Measurements from ENCODE around the gene MAGI1.

The MAGI1 gene

DNA sequence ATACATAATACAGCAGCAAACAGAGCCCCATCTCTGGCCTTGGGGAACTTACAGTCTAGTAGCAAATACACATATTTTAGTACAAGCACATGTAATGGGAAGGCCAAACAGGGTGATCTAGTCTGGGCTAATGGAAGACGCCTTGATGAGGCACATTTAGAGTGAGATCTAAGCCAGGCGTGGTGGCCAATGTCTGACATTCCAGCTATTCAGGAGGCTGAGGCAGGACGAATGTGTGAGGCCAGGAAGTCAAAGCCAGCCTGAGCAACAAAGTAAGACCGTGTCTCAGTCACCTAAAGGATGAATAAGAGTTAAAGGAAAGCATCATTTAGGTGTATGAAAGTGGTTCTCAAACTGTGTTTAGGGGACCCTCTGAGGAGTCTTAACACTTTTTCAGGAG is 291.9 kb downstream of the MAGI1 start:
- WGBS (ENCODE audit: extremely low coverage, insufficient coverage, low lambda C conversion rate) = no CpG with 5 or more reads among the region's 4 CpGs
- no peaks in the 10 kb centered on the region for H3K36me3 ChIP-seq (ENCODE audit: control insufficient read depth, insufficient read depth, low read length)
- H3K18ac ChIP-seq (ENCODE audit: low read length) = no peak overlapping the region
- peak; percentile 36 for DNase-seq
- no peak overlapping the region for H3K23ac ChIP-seq (ENCODE audit: low read length)
- no peak overlapping the region for H2BK15ac ChIP-seq (replicated peaks; ENCODE audit: low read depth)
- peaks cover 10% of the 10 kb centered on the region for H3K79me1 ChIP-seq (ENCODE audit: low read length)
- H3K79me2 ChIP-seq (ENCODE audit: control insufficient read depth, insufficient read depth, low read length) = no peaks in the 10 kb centered on the region
- H3K4me3 ChIP-seq (ENCODE audit: low read length) = no peak overlapping the region
- no peak overlapping the region for H3K9ac ChIP-seq (ENCODE audit: low read length)
- no peak overlapping the region for H2BK120ac ChIP-seq (ENCODE audit: low read depth, low read length)
- no peak overlapping the region for H4K5ac ChIP-seq (ENCODE audit: low read length)
- no peak overlapping the region for H3K56ac ChIP-seq (ENCODE audit: low read length)
- H4K8ac ChIP-seq (ENCODE audit: low read depth, low read length) = no peak overlapping the region
- H2BK5ac ChIP-seq (ENCODE audit: low read length) = no peak overlapping the region
- H3K27ac ChIP-seq (ENCODE audit: low read depth, low read length) = no peak overlapping the region
- H3K4ac ChIP-seq (ENCODE audit: low read depth, low read length) = no peak overlapping the region
- no peaks in the 10 kb centered on the region for H3K27me3 ChIP-seq (ENCODE audit: insufficient read depth, low read length, poor library complexity)
- peaks cover 2% of the 10 kb centered on the region for H3K4me1 ChIP-seq (ENCODE audit: control insufficient read depth, low read depth, low read length)
- H2AK5ac ChIP-seq (ENCODE audit: low read length) = no peak overlapping the region
- H3K4me2 ChIP-seq (ENCODE audit: low read length) = no peak overlapping the region

DNA sequence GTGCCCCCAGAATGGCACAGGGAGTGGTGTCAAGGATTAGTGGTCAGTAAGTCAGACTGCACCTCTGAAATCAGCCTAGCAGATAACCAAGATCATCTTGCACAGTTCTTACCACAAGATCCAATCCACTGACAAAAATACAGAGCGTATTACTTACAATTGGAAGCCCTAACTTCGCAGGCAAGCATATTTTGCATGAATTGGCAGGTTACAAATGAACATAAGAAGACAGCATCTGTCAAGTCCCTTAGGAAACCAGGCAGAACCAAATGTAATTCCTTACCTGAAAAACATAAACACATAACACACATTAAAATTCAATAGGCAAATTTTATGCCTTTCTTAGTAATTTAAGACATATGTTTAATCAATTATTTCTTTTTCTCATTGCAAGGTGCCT is 293.4 kb downstream of the MAGI1 start:
- Histone ChIP-seq H3K4me3 (ENCODE audit: low read length) (no peak overlapping the region), H2AK5ac (ENCODE audit: low read length) (no peak overlapping the region), H4K8ac (ENCODE audit: low read depth, low read length) (no peak overlapping the region), H2BK15ac (replicated peaks; ENCODE audit: low read depth) (no peak overlapping the region), H3K79me1 (ENCODE audit: low read length) (peaks cover 8% of the 10 kb centered on the region), H2BK5ac (ENCODE audit: low read length) (no peak overlapping the region), H3K23ac (ENCODE audit: low read length) (no peak overlapping the region), H3K9ac (ENCODE audit: low read length) (no peak overlapping the region), H3K36me3 (ENCODE audit: control insufficient read depth, insufficient read depth, low read length) (no peaks in the 10 kb centered on the region), H4K5ac (ENCODE audit: low read length) (no peak overlapping the region), H3K4ac (ENCODE audit: low read depth, low read length) (no peak overlapping the region), H3K4me1 (ENCODE audit: control insufficient read depth, low read depth, low read length) (peaks cover 2% of the 10 kb centered on the region), H3K79me2 (ENCODE audit: control insufficient read depth, insufficient read depth, low read length) (no peaks in the 10 kb centered on the region), H3K18ac (ENCODE audit: low read length) (no peak overlapping the region), H3K56ac (ENCODE audit: low read length) (no peak overlapping the region), H3K27ac (ENCODE audit: low read depth, low read length) (no peak overlapping the region), H2BK120ac (ENCODE audit: low read depth, low read length) (no peak overlapping the region), H3K27me3 (ENCODE audit: insufficient read depth, low read length, poor library complexity) (no peaks in the 10 kb centered on the region), H3K4me2 (ENCODE audit: low read length) (no peak overlapping the region)
- no peak for DNase-seq
- no CpG with 5 or more reads among the region's 2 CpGs for WGBS (ENCODE audit: extremely low coverage, insufficient coverage, low lambda C conversion rate)

DNA sequence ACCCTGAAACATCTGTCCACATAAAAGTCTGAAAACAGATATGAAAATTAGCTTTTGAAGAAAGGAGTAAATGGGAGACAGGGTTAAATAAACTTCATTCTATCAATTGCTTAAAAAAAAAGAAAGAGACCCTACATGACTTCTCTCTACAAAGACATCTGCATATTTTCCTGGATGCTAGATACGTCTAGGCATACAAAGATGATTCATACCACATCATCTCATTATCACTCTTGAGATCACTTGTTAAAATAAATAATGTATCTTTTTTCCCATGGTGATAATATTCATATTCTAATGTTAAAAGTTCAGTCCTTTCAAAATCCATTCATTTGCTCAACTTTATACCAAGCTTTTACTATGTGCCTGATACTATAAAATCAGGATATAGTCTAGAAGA is 295.8 kb downstream of the MAGI1 start:
- Histone ChIP-seq H2AK5ac (ENCODE audit: low read length) (no peak overlapping the region), H2BK5ac (ENCODE audit: low read length) (no peak overlapping the region), H3K79me1 (ENCODE audit: low read length) (no peaks in the 10 kb centered on the region), H4K8ac (ENCODE audit: low read depth, low read length) (no peak overlapping the region), H2BK120ac (ENCODE audit: low read depth, low read length) (no peak overlapping the region), H3K23ac (ENCODE audit: low read length) (no peak overlapping the region), H2BK15ac (replicated peaks; ENCODE audit: low read depth) (no peak overlapping the region), H3K27ac (ENCODE audit: low read depth, low read length) (no peak overlapping the region), H3K56ac (ENCODE audit: low read length) (no peak overlapping the region), H3K4me3 (ENCODE audit: low read length) (no peak overlapping the region), H3K18ac (ENCODE audit: low read length) (no peak overlapping the region), H4K5ac (ENCODE audit: low read length) (no peak overlapping the region), H3K4ac (ENCODE audit: low read depth, low read length) (no peak overlapping the region), H3K4me2 (ENCODE audit: low read length) (no peak overlapping the region), H3K79me2 (ENCODE audit: control insufficient read depth, insufficient read depth, low read length) (no peaks in the 10 kb centered on the region), H3K9ac (ENCODE audit: low read length) (no peak overlapping the region), H3K4me1 (ENCODE audit: control insufficient read depth, low read depth, low read length) (peaks cover 3% of the 10 kb centered on the region), H3K27me3 (ENCODE audit: insufficient read depth, low read length, poor library complexity) (no peaks in the 10 kb centered on the region), H3K36me3 (ENCODE audit: control insufficient read depth, insufficient read depth, low read length) (no peaks in the 10 kb centered on the region)
- WGBS (ENCODE audit: extremely low coverage, insufficient coverage, low lambda C conversion rate) = no CpG with 5 or more reads among the region's 1 CpG
- DNase-seq = no peak

DNA sequence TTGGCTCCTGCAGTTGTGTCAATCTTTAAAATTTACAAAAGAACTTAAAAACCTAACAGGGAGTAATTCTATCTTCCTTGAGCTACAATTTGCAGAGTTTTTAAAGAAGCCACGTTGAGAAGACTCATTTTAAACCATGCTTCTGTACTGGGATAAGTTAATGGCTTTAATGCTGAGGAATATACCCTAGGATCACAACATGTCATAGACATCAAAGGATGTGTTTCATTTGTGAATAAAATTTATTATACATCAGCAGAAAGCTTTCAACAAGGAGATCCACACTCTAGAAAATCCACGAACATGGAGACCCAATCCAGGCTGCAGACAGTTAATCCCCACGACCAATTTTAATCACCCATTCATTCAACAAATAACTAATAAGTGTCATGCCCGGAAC is 297.2 kb downstream of the MAGI1 start:
- Histone ChIP-seq H3K27ac (ENCODE audit: low read depth, low read length) (no peak overlapping the region), H3K79me1 (ENCODE audit: low read length) (no peaks in the 10 kb centered on the region), H3K36me3 (ENCODE audit: control insufficient read depth, insufficient read depth, low read length) (no peaks in the 10 kb centered on the region), H3K23ac (ENCODE audit: low read length) (no peak overlapping the region), H4K5ac (ENCODE audit: low read length) (no peak overlapping the region), H3K9ac (ENCODE audit: low read length) (no peak overlapping the region), H2AK5ac (ENCODE audit: low read length) (no peak overlapping the region), H2BK120ac (ENCODE audit: low read depth, low read length) (no peak overlapping the region), H3K4me3 (ENCODE audit: low read length) (no peak overlapping the region), H2BK15ac (replicated peaks; ENCODE audit: low read depth) (no peak overlapping the region), H3K18ac (ENCODE audit: low read length) (no peak overlapping the region), H4K8ac (ENCODE audit: low read depth, low read length) (no peak overlapping the region), H3K27me3 (ENCODE audit: insufficient read depth, low read length, poor library complexity) (no peaks in the 10 kb centered on the region), H3K4me1 (ENCODE audit: control insufficient read depth, low read depth, low read length) (peaks cover 3% of the 10 kb centered on the region), H2BK5ac (ENCODE audit: low read length) (no peak overlapping the region), H3K79me2 (ENCODE audit: control insufficient read depth, insufficient read depth, low read length) (no peaks in the 10 kb centered on the region), H3K4me2 (ENCODE audit: low read length) (no peak overlapping the region), H3K4ac (ENCODE audit: low read depth, low read length) (no peak overlapping the region), H3K56ac (ENCODE audit: low read length) (no peak overlapping the region)
- WGBS (ENCODE audit: extremely low coverage, insufficient coverage, low lambda C conversion rate) = no CpG with 5 or more reads among the region's 4 CpGs
- DNase-seq = no peak

DNA sequence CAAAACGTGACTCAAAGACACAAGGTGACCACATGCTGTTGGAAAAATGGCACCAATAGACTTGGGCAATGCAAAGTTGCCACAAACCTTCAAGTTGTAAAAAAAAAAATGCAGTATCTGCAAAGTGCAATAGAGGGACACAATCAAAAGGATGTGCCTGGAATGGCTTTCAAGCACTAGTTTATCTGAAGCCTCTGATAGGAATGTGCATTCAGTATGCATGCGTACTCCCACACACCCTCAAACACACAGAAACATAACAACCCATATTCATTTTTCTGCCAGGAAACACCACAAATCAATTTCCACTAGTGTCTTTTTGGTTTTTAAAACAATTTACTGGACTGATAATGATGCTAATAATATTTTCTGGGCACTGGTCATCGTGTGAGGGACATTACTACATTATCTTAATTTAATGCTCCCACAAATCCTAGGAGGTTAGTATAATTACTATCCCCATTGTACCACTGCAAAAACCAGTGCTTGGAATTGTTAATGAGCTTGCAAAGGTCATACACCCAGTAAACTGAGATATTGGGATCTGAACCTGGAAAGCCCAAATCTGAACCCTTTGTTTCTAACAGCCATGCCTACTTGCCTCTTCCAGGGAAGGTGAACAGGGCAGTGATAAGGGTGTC is 298.7 kb downstream of the MAGI1 start:
- Histone ChIP-seq H3K79me2 (ENCODE audit: control insufficient read depth, insufficient read depth, low read length) (no peaks in the 10 kb centered on the region), H3K56ac (ENCODE audit: low read length) (no peak overlapping the region), H2BK5ac (ENCODE audit: low read length) (no peak overlapping the region), H3K4ac (ENCODE audit: low read depth, low read length) (no peak overlapping the region), H2BK120ac (ENCODE audit: low read depth, low read length) (no peak overlapping the region), H3K79me1 (ENCODE audit: low read length) (no peaks in the 10 kb centered on the region), H2BK15ac (replicated peaks; ENCODE audit: low read depth) (no peak overlapping the region), H3K23ac (ENCODE audit: low read length) (no peak overlapping the region), H3K4me3 (ENCODE audit: low read length) (no peak overlapping the region), H4K5ac (ENCODE audit: low read length) (no peak overlapping the region), H3K4me1 (ENCODE audit: control insufficient read depth, low read depth, low read length) (peaks cover 3% of the 10 kb centered on the region), H3K18ac (ENCODE audit: low read length) (no peak overlapping the region), H2AK5ac (ENCODE audit: low read length) (no peak overlapping the region), H4K8ac (ENCODE audit: low read depth, low read length) (no peak overlapping the region), H3K36me3 (ENCODE audit: control insufficient read depth, insufficient read depth, low read length) (no peaks in the 10 kb centered on the region), H3K27me3 (ENCODE audit: insufficient read depth, low read length, poor library complexity) (no peaks in the 10 kb centered on the region), H3K4me2 (ENCODE audit: low read length) (no peak overlapping the region), H3K27ac (ENCODE audit: low read depth, low read length) (no peak overlapping the region), H3K9ac (ENCODE audit: low read length) (no peak overlapping the region)
- no peak for DNase-seq
- no CpG with 5 or more reads among the region's 3 CpGs for WGBS (ENCODE audit: extremely low coverage, insufficient coverage, low lambda C conversion rate)

DNA sequence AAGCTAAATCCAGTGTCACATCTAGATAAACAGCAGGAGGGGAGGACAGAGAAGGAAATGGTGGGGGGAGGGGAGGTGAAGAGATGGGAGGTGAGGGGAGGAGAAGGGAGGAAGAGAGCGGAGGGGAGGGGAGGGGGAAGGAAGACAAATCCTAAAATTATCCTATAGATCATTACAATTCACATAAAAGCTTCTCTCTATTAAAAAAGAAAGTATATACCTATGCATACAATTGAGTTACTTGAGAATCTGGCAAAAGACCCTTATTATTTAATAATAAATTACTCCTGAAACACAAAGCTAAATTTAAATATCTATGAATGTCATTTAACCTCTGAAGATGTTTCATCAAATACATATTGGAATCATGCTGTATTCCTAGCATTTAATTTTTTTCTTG is 303.9 kb downstream of the MAGI1 start:
- Histone ChIP-seq H2AK5ac (ENCODE audit: low read length) (no peak overlapping the region), H3K27me3 (ENCODE audit: insufficient read depth, low read length, poor library complexity) (no peaks in the 10 kb centered on the region), H3K36me3 (ENCODE audit: control insufficient read depth, insufficient read depth, low read length) (no peaks in the 10 kb centered on the region), H3K4me3 (ENCODE audit: low read length) (no peak overlapping the region), H4K5ac (ENCODE audit: low read length) (no peak overlapping the region), H3K9ac (ENCODE audit: low read length) (no peak overlapping the region), H3K56ac (ENCODE audit: low read length) (no peak overlapping the region), H3K27ac (ENCODE audit: low read depth, low read length) (no peak overlapping the region), H3K4me2 (ENCODE audit: low read length) (no peak overlapping the region), H2BK15ac (replicated peaks; ENCODE audit: low read depth) (no peak overlapping the region), H3K79me2 (ENCODE audit: control insufficient read depth, insufficient read depth, low read length) (no peaks in the 10 kb centered on the region), H3K4ac (ENCODE audit: low read depth, low read length) (no peak overlapping the region), H3K79me1 (ENCODE audit: low read length) (no peaks in the 10 kb centered on the region), H4K8ac (ENCODE audit: low read depth, low read length) (no peak overlapping the region), H2BK5ac (ENCODE audit: low read length) (no peak overlapping the region), H3K4me1 (ENCODE audit: control insufficient read depth, low read depth, low read length) (peaks cover 1% of the 10 kb centered on the region), H3K23ac (ENCODE audit: low read length) (no peak overlapping the region), H2BK120ac (ENCODE audit: low read depth, low read length) (no peak overlapping the region), H3K18ac (ENCODE audit: low read length) (no peak overlapping the region)
- DNase-seq = no peak
- no CpG with 5 or more reads among the region's 1 CpG for WGBS (ENCODE audit: extremely low coverage, insufficient coverage, low lambda C conversion rate)

All from mesendoderm (in vitro differentiated cells).